Adrenal gland (tissue), 12 donors: Measurements from ENCODE around the gene PBX3. TPM values are rescaled to one million over a fixed set of nuclear protein-coding genes. Genes with fewer than 3 reads are reported as not detected.

ENCODE experiments used
- DNase-seq, 7 donors: peaks; one replicate each; pipeline ENCODE4 v3.0.0-alpha.2; 2019 to 2020
- H3K27ac ChIP-seq, 5 donors: fragments of 200-600 bp; sonication (generic) in 4 of 5; 1 replicate in 3 of 5; 2 replicates in 2 of 5; pipeline versions ENCODE4 v1.5.1 to v1.8.0; 2016 to 2020; ENCODE audit warnings: mild to moderate bottlenecking in 1 of 5
- H3K27me3 ChIP-seq: fragments of 200-600 bp; 2 replicates; pipeline ENCODE4 v1.8.0; 2021
- H3K36me3 ChIP-seq, 2 donors: fragments of 200-600 bp; replicated peaks in 1 of 2; 1 replicate in 1 of 2; 2 replicates in 1 of 2; pipeline versions ENCODE4 v1.5.1 to v1.8.0; 2018 to 2022
- H3K4me1 ChIP-seq, 2 donors: fragments of 200-600 bp; replicated peaks in 1 of 2; 1 replicate in 1 of 2; 2 replicates in 1 of 2; pipeline versions ENCODE4 v1.5.1 to v1.8.0; 2018 to 2021
- H3K4me3 ChIP-seq, 4 donors: fragments of 200-600 bp; sonication (generic) in 3 of 4; one replicate each; pipeline ENCODE4 v1.5.1; 2016 to 2018
- H3K9me3 ChIP-seq, 3 donors: fragments of 200-600 bp; sonication (generic) in 1 of 3; replicated peaks in 1 of 3; 1 replicate in 2 of 3; 2 replicates in 1 of 3; pipeline versions ENCODE4 v1.5.1 to v1.8.0; 2016 to 2021
- POLR2A ChIP-seq, 2 donors: fragments of 450-650 bp; IDR thresholded peaks; one replicate each; pipeline ENCODE4 v1.6.1; 2017; ENCODE audit warnings: antibody characterized with exemption in 2 of 2, mild to moderate bottlenecking in 2 of 2, moderate library complexity in 1 of 2
- WGBS, 4 donors: extraction: QIAGEN DNeasy Blood & Tissue Kit in 2 of 4; methylation state at CpG; one replicate each; pipeline versions ENCODE4 v1.1.5 to v1.1.7; 2013 to 2017; 5-methylcytosine and 5-hydroxymethylcytosine counted together
- intact Hi-C, 2 donors: fragments of 100-400 bp; cut with DNase I; formaldehyde crosslinking; loops; one replicate each; pipeline versions ENCODE4 v1.14.1 to v1.15.0; 2022 to 2023
- polyA plus RNA-seq, 3 donors: library from polyadenylated mRNA; stranded (reverse); fragments of 200-250 nt in 2 of 3; fragments of 350-450 nt in 1 of 3; fragmentation: Illumina TruSeq in 1 of 3; extraction: RNeasy Lipid Tissue Mini Kit (QIAGEN cat#74804) in 1 of 3; gene quantifications; one replicate each; pipeline ENCODE4 v1.2.3, GENCODE V29; 2013 to 2014
- total RNA-seq, 9 donors: library from RNA; depleted of rRNA in 4 of 9; stranded (reverse); fragments of >200 nt in 4 of 9; fragments of 120-200 nt in 1 of 9; fragmentation: NEBNext Ultra II Directional in 1 of 9; extraction: Animal tissue kit (Norgen Biotek cat#: 25700) in 1 of 9; gene quantifications; one replicate each; pipeline versions ENCODE4 v1.1.0 to v1.2.4, GENCODE V29; 2013 to 2023
- TF ChIP-seq, protein P1 (sequence below), 6 experiments: fragments of 450-650 bp in 4 of 6; fragments of 200-600 bp in 2 of 6; sonication (generic) in 1 of 6; IDR thresholded peaks; 1 replicate in 5 of 6; 2 replicates in 1 of 6; pipeline versions ENCODE4 v1.5.1 to v1.8.0; 2016 to 2021; ENCODE audit warnings: antibody characterized with exemption in 6 of 6, mild to moderate bottlenecking in 2 of 6, moderate library complexity in 1 of 6
- donor health status: healthy with polysubstance abuse.
- donor health status: Bipolar disorder and iron deficiency.
- donor health status: DM: yes; HTN: yes; CAD: no.
- donor health status: DM: no; HTN: no; CAD: no.
- donor health status: DM: no; HTN: no; CAD: no.
- donor health status: DM: yes; HTN: yes; CAD: no.

PBX3 gene
- total and polyA plus RNA-seq, 12 donors, result 18.3 to 231 (median 133) TPM

DNA sequence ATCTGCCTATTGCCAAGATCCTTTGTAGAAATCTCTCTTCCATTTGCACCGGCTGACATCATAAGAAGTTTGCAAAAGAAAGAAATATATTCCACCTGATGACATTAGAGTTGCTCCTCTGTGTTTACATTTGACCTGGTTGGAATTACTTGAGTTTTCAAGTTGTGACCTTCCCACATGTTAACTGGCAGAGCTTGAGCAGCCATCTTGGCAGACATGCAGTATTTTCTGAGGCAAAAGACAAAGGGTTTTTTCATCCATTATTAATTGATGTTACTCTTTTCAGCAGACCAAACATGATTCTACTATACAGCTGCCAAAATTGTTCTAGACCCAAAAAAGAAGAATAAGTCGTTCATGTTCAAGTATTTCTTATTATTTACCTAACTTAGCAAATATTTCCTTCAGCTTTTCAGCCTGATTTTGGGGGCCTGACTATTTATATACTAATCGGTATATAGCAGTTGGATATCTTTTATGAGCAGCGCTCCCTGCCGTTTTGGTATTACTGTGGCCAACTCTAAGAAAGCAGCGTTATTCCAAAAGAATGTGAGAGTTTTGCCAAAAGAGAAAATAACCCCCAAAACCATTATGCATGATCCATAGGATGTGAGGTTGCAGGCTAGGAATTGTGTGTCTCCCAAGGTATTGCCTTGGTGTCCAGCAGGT is 212.9 kb downstream of the PBX3 start:
- 77 to 83% (median 79%) methylated on average over 6 of the region's 6 CpGs for WGBS, 4 donors
- H3K4me3 ChIP-seq, result no peak overlapping the region
- H3K27me3 ChIP-seq, result no peaks in the 10 kb centered on the region
- TF ChIP-seq, protein P1, sequence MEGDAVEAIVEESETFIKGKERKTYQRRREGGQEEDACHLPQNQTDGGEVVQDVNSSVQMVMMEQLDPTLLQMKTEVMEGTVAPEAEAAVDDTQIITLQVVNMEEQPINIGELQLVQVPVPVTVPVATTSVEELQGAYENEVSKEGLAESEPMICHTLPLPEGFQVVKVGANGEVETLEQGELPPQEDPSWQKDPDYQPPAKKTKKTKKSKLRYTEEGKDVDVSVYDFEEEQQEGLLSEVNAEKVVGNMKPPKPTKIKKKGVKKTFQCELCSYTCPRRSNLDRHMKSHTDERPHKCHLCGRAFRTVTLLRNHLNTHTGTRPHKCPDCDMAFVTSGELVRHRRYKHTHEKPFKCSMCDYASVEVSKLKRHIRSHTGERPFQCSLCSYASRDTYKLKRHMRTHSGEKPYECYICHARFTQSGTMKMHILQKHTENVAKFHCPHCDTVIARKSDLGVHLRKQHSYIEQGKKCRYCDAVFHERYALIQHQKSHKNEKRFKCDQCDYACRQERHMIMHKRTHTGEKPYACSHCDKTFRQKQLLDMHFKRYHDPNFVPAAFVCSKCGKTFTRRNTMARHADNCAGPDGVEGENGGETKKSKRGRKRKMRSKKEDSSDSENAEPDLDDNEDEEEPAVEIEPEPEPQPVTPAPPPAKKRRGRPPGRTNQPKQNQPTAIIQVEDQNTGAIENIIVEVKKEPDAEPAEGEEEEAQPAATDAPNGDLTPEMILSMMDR (IDR thresholded peaks at IDR 0.05), result no peak
- TF ChIP-seq POLR2A (IDR thresholded peaks at IDR 0.05), result no peak
- H3K9me3 ChIP-seq, result no peaks in the 10 kb centered on the region
- no peak overlapping the region for H3K27ac ChIP-seq
- intact Hi-C loops, result no loop called here
- no peak for DNase-seq
- H3K4me1 ChIP-seq, result no peaks in the 10 kb centered on the region
- H3K36me3 ChIP-seq, result peaks cover 0 to 23% of the 10 kb centered on the region in 2 donors

DNA sequence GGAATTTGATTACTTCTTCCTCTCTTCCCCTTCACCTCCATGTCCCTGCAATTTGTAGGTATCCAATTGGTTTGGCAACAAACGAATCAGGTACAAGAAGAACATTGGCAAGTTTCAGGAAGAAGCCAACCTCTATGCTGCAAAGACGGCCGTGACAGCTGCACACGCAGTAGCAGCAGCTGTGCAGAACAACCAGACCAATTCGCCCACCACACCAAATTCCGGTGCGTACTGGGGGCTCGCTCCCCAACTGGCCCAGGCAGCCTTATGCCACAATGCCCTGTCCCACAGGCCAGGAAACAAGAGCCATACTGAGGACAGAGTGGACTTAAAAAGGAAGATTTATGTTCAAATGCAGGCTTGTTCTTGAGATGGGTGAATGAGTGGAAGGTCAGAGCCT is 213.5 kb downstream of the PBX3 start:
- 94 to 96% (median 95%) methylated on average over 8 of the region's 8 CpGs for WGBS, 4 donors
- no peaks in the 10 kb centered on the region for H3K4me1 ChIP-seq
- no peaks in the 10 kb centered on the region for H3K27me3 ChIP-seq
- peaks cover 0 to 23% of the 10 kb centered on the region in 2 donors for H3K36me3 ChIP-seq
- no peak overlapping the region for H3K4me3 ChIP-seq
- no peak for DNase-seq
- no peaks in the 10 kb centered on the region for H3K9me3 ChIP-seq
- intact Hi-C loops, result no loop called here
- H3K27ac ChIP-seq, result no peak overlapping the region
- TF ChIP-seq, protein P1 (IDR thresholded peaks at IDR 0.05), result no peak
- no peak for TF ChIP-seq POLR2A (IDR thresholded peaks at IDR 0.05)

DNA sequence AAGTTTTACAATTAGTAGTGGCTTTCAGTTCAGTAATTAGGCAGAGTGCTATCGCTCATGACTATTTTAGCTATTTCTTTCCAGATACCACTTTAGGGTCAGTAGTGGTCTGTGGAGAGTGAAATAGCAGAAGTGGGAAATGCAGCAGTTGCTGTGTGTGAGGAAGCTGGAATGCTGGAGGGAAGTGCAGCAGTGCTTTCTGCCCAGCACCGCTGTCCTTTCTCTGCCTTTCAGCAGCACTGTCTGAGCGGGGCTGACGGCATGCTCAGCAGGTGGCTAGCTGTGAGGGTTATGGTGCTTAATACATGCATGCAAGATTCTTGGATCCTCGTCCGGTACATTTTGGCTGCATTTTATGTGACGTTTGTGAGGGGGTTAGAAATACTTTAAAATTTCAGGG is 213.9 kb downstream of the PBX3 start:
- Histone ChIP-seq H3K4me3 (no peak overlapping the region), H3K9me3 (no peaks in the 10 kb centered on the region), H3K36me3 (peaks cover 0 to 23% of the 10 kb centered on the region in 2 donors), H3K4me1 (no peaks in the 10 kb centered on the region), H3K27ac (no peak overlapping the region), H3K27me3 (no peaks in the 10 kb centered on the region)
- intact Hi-C loops, result no loop called here
- no peak for DNase-seq
- TF ChIP-seq, protein P1 (IDR thresholded peaks at IDR 0.05), result no peak
- WGBS, 4 donors, result 75 to 93% (median 84%) methylated on average over 7 of the region's 7 CpGs

DNA sequence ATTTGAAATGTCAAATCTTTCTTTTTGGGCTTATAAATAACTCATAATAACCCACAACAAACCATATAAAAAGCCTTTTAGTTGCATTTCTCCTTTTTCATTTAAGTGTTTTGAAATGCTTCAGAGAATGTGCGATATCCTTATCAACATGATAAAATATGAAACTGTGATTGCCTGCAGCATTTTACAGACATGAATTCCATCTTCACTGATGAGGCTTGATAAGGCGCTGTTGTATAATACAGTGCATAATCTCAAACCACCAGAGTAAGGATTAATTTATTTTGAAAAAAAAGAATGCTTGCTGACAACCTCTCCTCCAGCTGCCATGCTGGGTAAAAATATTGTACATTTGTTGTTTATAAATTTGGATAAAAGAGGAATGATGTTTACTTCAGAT is 216.8 kb downstream of the PBX3 start:
- no peaks in the 10 kb centered on the region for H3K27me3 ChIP-seq
- no peak overlapping the region for H3K4me3 ChIP-seq
- no peak for TF ChIP-seq POLR2A (IDR thresholded peaks at IDR 0.05)
- TF ChIP-seq, protein P1 (IDR thresholded peaks at IDR 0.05), result no peak
- no peaks in the 10 kb centered on the region for H3K9me3 ChIP-seq
- peaks cover 0 to 34% of the 10 kb centered on the region in 2 donors for H3K36me3 ChIP-seq
- no peak for DNase-seq
- intact Hi-C loops, result no loop called here
- no peaks in the 10 kb centered on the region for H3K4me1 ChIP-seq
- no peak overlapping the region for H3K27ac ChIP-seq
- 68 to 79% (median 75%) methylated on average over 2 of the region's 2 CpGs for WGBS, 4 donors
